ENCODE results near the gene SLC16A3.

Gene SLC16A3

DNA sequence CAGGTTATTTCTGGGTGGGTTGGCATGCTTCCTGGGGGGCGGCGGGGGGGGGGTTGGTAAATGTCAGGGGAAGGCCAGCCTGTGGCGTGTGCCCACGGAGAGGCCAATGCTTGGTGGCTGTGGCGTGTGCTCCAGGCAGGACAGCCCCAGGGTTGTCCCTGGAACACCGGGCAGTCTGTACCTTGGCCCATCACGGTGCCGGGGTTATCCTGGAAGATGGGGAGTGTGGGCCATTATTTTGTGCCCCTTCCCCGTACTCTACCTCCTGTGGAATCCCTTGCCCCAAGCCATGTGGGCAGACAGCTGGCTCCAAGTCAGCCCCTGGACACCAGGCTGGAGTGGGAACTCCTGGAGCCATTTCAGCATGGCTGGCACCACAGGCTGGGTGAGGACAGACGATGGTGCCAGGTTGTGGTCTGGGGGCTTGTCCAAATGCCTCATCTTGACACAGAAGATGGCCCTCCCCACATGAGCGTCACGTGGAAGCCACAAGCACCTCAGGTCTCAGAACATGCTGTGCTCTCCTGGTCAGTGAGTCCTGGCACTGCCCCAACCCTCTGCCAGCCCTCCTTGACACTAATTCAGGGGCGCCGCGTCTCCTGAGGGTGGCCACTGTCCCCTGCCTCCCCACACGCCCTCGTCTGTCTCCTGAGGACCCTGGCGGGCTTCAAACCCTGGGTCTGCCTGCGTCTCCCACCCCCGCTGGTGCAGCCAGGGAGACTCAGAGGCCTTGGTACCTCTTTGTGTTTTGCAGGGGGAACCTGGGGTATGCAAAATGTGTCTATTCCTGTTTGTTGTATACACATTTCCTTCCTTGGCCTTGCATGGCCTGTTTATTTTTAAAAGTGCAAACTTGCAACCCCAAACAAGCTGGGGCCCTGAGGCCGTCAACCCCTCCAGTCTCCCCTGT is 4.3 kb downstream of the SLC16A3 start:
- TF ChIP-seq, protein P1, sequence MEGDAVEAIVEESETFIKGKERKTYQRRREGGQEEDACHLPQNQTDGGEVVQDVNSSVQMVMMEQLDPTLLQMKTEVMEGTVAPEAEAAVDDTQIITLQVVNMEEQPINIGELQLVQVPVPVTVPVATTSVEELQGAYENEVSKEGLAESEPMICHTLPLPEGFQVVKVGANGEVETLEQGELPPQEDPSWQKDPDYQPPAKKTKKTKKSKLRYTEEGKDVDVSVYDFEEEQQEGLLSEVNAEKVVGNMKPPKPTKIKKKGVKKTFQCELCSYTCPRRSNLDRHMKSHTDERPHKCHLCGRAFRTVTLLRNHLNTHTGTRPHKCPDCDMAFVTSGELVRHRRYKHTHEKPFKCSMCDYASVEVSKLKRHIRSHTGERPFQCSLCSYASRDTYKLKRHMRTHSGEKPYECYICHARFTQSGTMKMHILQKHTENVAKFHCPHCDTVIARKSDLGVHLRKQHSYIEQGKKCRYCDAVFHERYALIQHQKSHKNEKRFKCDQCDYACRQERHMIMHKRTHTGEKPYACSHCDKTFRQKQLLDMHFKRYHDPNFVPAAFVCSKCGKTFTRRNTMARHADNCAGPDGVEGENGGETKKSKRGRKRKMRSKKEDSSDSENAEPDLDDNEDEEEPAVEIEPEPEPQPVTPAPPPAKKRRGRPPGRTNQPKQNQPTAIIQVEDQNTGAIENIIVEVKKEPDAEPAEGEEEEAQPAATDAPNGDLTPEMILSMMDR (IDR thresholded peaks at IDR 0.05; ENCODE audit: low read depth, low read length): no peak
- Histone ChIP-seq H3K4me1 (peaks cover 18% of the 10 kb centered on the region), H3K9me3 (no peaks in the 10 kb centered on the region), H3K36me3 (no peaks in the 10 kb centered on the region; the same call in 1 of the 2 replicates), H3K4me3 (ENCODE audit: low read depth, low read length) (no peak overlapping the region), H3K27me3 (peaks cover 12% of the 10 kb centered on the region)
- no peak for DNase-seq

GRCh38 chr17:82234211-82235055 is 5.6 kb downstream of the SLC16A3 start:
- TF ChIP-seq, protein P1 (IDR thresholded peaks at IDR 0.05; ENCODE audit: low read depth, low read length): no peak
- no peaks in the 10 kb centered on the region for H3K9me3 ChIP-seq
- peaks cover 19% of the 10 kb centered on the region for H3K4me1 ChIP-seq
- H3K36me3 ChIP-seq: peaks cover 2% of the 10 kb centered on the region
- no peaks in the 10 kb centered on the region for H3K27me3 ChIP-seq
- H3K4me3 ChIP-seq (ENCODE audit: low read depth, low read length): no peak overlapping the region
- DNase-seq: peak; percentile 29

- Histone ChIP-seq H3K4me3 (ENCODE audit: low read depth, low read length) (no peak overlapping the region), H3K4me1 (peaks cover 27% of the 10 kb centered on the region)
Observed at GRCh38 chr17:82235056-82235774, 6.4 kb downstream of the SLC16A3 start.

GRCh38 chr17:82235775-82236141 is 6.9 kb downstream of the SLC16A3 start:
- Histone ChIP-seq H3K27me3 (no peaks in the 10 kb centered on the region), H3K4me3 (ENCODE audit: low read depth, low read length) (no peak overlapping the region), H3K9me3 (no peaks in the 10 kb centered on the region), H3K4me1 (peaks cover 33% of the 10 kb centered on the region), H3K36me3 (peaks cover 14% of the 10 kb centered on the region)
- TF ChIP-seq, protein P1 (IDR thresholded peaks at IDR 0.05; ENCODE audit: low read depth, low read length): no peak
- DNase-seq: peak; percentile 15

More at GRCh38 chr17:82235056-82235774, 6.4 kb downstream of the SLC16A3 start:
- Histone ChIP-seq H3K27me3 (no peaks in the 10 kb centered on the region), H3K36me3 (peaks cover 9% of the 10 kb centered on the region), H3K9me3 (no peaks in the 10 kb centered on the region)
- no peak for DNase-seq
- TF ChIP-seq, protein P1 (IDR thresholded peaks at IDR 0.05; ENCODE audit: low read depth, low read length): no peak

- H3K4me3 ChIP-seq (ENCODE audit: low read depth, low read length): no peak overlapping the region
- H3K4me1 ChIP-seq: peaks cover 39% of the 10 kb centered on the region
- TF ChIP-seq, protein P1 (IDR thresholded peaks at IDR 0.05; ENCODE audit: low read depth, low read length): peak; percentile 89
- no peaks in the 10 kb centered on the region for H3K9me3 ChIP-seq
- DNase-seq: peak; percentile 86
- H3K27me3 ChIP-seq: no peaks in the 10 kb centered on the region
- peaks cover 19% of the 10 kb centered on the region for H3K36me3 ChIP-seq
Observed at GRCh38 chr17:82236142-82236971, 7.5 kb downstream of the SLC16A3 start.
